Measurements from ENCODE around the gene SPTBN1.

The SPTBN1 gene

GRCh38 chr2:54629390-54629789, 173.3 kb downstream of the SPTBN1 start:
- no peak overlapping the region for H3K4me3 ChIP-seq (ENCODE audit: low read length)
- no peak for DNase-seq (ENCODE audit: low read depth)
- no peak for TF ChIP-seq CTCF (conservative IDR thresholded peaks at IDR 0.05; ENCODE audit: low read length)

GRCh38 chr2:54629914-54630857, 174.1 kb downstream of the SPTBN1 start:
- peak; percentile 66 for DNase-seq (ENCODE audit: low read depth)
- TF ChIP-seq CTCF (conservative IDR thresholded peaks at IDR 0.05; ENCODE audit: low read length) = no peak
- H3K4me3 ChIP-seq (ENCODE audit: low read length) = no peak overlapping the region

GRCh38 chr2:54630858-54631497, 174.9 kb downstream of the SPTBN1 start:
- TF ChIP-seq CTCF (conservative IDR thresholded peaks at IDR 0.05; ENCODE audit: low read length) = no peak
- H3K4me3 ChIP-seq (ENCODE audit: low read length) = no peak overlapping the region
- no peak for DNase-seq (ENCODE audit: low read depth)

GRCh38 chr2:54631755-54632154, 175.6 kb downstream of the SPTBN1 start:
- TF ChIP-seq CTCF (conservative IDR thresholded peaks at IDR 0.05; ENCODE audit: low read length) = no peak
- no peak overlapping the region for H3K4me3 ChIP-seq (ENCODE audit: low read length)
- DNase-seq (ENCODE audit: low read depth) = no peak

- TF ChIP-seq CTCF (conservative IDR thresholded peaks at IDR 0.05; ENCODE audit: low read length) = no peak
- DNase-seq (ENCODE audit: low read depth) = peak; percentile 78
- H3K4me3 ChIP-seq (ENCODE audit: low read length) = no peak overlapping the region
These were observed 176.9 kb downstream of the SPTBN1 start for GRCh38 chr2:54632733-54633692.

- no peak overlapping the region for H3K4me3 ChIP-seq (ENCODE audit: low read length)
- peak; percentile 4 for DNase-seq (ENCODE audit: low read depth)
These were observed 177.9 kb downstream of the SPTBN1 start for GRCh38 chr2:54634021-54634420.

More at GRCh38 chr2:54634021-54634420, 177.9 kb downstream of the SPTBN1 start:
- no peak for TF ChIP-seq CTCF (conservative IDR thresholded peaks at IDR 0.05; ENCODE audit: low read length)
